ENCODE data around the gene ZNF79.

The ZNF79 gene

GRCh38 chr9:127423934-127424675 lies at the start of gene ZNF79:
ZNF79 (plus strand) TSS chr9:127424382; CDS start chr9:127424788, 406 bp downstream.
- TF ChIP-seq ZNF274 (IDR thresholded peaks at IDR 0.05; ENCODE audit: low read depth, low read length), result no peak
- peak within 1 kb of the TSS; percentile 75 for H3K4me3 ChIP-seq (ENCODE audit: low read length)

- H3K4me3 ChIP-seq (ENCODE audit: low read length), result no peak overlapping the region
- TF ChIP-seq ZNF274 (IDR thresholded peaks at IDR 0.05; ENCODE audit: low read depth, low read length), result no peak
Observed at GRCh38 chr9:127380479-127380878, 43.7 kb upstream of the ZNF79 start.

- H3K4me3 ChIP-seq (ENCODE audit: low read length), result no peak overlapping the region
- TF ChIP-seq ZNF274 (IDR thresholded peaks at IDR 0.05; ENCODE audit: low read depth, low read length), result no peak
Observed at GRCh38 chr9:127382541-127382940, 41.6 kb upstream of the ZNF79 start.

DNA sequence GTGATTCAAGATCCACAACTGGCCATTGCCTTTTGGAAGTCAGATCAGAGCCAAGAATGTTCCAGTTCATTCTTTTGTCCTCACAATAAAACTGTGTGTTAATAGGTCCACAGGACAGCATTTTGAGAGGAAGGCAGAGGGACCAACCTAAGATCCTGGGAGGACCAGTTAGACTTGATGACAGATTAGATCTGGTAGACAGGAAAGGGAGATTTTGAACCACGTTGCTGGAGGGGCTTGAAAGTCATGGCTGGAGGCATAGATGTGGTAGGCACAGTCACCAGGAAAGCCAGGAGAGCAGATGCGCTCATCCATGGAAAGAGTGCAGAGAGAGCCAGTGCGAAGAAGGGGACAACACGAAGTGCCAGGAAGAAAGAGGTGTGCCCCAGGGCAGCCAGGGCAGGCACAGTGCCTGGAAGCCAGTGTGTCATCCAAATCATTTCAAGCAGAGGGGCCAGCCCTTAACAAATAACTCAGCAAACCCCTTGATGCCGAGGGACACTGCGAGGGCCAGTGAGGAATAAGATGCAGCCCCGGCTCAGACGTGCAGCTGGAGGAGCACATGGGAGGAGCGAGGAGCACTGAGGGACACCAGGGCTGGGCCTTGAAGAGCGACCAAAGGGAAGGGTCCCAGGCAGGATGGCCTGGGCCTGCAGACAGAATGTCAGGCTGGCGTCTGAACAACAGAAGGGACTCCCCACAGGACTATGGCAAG lies 40.0 kb upstream of the ZNF79 start:
- no peak overlapping the region for H3K4me3 ChIP-seq (ENCODE audit: low read length)
- no peak for TF ChIP-seq ZNF274 (IDR thresholded peaks at IDR 0.05; ENCODE audit: low read depth, low read length)

GRCh38 chr9:127384901-127385300 lies 39.3 kb upstream of the ZNF79 start:
- no peak overlapping the region for H3K4me3 ChIP-seq (ENCODE audit: low read length)
- TF ChIP-seq ZNF274 (IDR thresholded peaks at IDR 0.05; ENCODE audit: low read depth, low read length), result no peak

DNA sequence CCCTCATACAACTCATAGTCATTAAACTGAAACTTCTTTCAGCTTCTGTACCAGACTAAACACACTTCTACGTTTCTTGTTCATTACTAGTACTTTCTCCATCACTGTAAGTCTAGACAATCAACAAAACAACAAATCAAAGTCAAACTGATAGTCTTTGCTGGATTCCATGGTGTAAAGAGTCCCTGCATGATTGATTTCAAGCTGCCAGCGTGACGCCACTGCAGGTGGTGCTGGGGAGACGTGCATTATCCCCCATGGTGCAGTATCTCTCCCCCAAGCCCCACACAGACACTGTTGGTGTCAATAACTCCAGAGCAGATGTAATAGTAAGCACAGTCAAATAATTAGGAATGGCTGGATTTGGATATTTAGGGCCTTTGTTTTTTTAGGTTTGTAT lies 37.9 kb upstream of the ZNF79 start:
- no peak for TF ChIP-seq ZNF274 (IDR thresholded peaks at IDR 0.05; ENCODE audit: low read depth, low read length)

GRCh38 chr9:127386981-127387380 lies 37.2 kb upstream of the ZNF79 start:
- no peak for TF ChIP-seq ZNF274 (IDR thresholded peaks at IDR 0.05; ENCODE audit: low read depth, low read length)
- H3K4me3 ChIP-seq (ENCODE audit: low read length), result no peak overlapping the region

More for the DNA sequence above, 37.9 kb upstream of the ZNF79 start:
- no peak overlapping the region for H3K4me3 ChIP-seq (ENCODE audit: low read length)

GRCh38 chr9:127388037-127388855 lies 35.9 kb upstream of the ZNF79 start:
- TF ChIP-seq ZNF274 (IDR thresholded peaks at IDR 0.05; ENCODE audit: low read depth, low read length), result no peak
- no peak overlapping the region for H3K4me3 ChIP-seq (ENCODE audit: low read length)

DNA sequence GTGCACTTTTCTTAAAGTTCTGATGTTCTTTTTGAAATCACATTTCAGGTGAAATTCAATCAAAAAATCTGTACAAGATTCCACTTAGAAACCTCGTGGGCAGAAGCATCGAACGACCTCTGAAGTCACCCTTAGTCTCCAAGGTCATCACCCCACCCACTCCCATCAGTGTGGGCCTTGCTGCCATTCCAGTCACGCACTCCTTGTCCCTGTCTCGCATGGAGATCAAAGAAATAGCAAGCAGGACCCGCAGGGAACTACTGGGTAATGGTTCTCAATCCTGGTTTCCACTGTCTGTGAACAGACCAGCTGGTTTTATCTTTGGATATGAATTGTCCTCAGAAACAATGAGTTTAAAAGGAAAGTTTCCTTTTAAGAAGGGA lies 35.3 kb upstream of the ZNF79 start:
- no peak for TF ChIP-seq ZNF274 (IDR thresholded peaks at IDR 0.05; ENCODE audit: low read depth, low read length)
- H3K4me3 ChIP-seq (ENCODE audit: low read length), result no peak overlapping the region

GRCh38 chr9:127389381-127390247 lies 34.6 kb upstream of the ZNF79 start:
- TF ChIP-seq ZNF274 (IDR thresholded peaks at IDR 0.05; ENCODE audit: low read depth, low read length), result no peak
- no peak overlapping the region for H3K4me3 ChIP-seq (ENCODE audit: low read length)

DNA sequence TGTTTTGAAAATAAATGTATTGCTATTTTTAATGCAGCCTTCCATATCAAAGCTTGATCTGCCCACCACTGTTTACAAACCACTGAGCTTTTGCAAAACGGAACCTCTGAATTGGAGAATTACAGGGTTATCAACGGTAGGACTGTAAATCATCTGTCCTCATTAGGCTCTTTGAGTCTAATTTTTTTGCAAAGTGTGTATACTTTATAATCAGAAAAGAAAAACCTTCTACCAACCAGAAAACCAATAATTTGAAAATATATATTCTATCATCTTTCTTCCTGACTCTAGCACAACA lies 34.0 kb upstream of the ZNF79 start:
- no peak for TF ChIP-seq ZNF274 (IDR thresholded peaks at IDR 0.05; ENCODE audit: low read depth, low read length)
- no peak overlapping the region for H3K4me3 ChIP-seq (ENCODE audit: low read length)

- no peak for TF ChIP-seq ZNF274 (IDR thresholded peaks at IDR 0.05; ENCODE audit: low read depth, low read length)
- H3K4me3 ChIP-seq (ENCODE audit: low read length), result no peak overlapping the region
Observed at GRCh38 chr9:127390563-127390962, 33.6 kb upstream of the ZNF79 start.

DNA sequence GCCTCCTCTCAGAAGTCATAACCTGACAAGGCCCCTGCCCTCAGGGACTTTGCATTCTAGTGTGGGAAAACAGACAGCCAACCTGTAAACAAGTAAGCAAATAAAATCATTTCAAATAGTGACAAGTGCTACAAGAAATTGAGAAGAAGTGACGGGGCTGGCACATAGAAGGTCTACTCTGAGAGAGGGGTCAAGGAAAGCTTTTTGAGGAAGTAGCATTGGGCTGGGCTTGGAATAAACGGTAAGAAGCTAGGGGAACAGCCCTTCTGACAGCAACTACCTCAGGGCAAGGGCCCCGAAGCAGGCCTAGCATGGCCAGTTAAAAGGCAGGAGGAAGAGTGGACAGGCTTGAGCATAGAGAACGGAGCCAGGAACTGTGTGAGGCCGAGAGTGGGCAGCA lies 32.0 kb upstream of the ZNF79 start:
- no peak overlapping the region for H3K4me3 ChIP-seq (ENCODE audit: low read length)
- no peak for TF ChIP-seq ZNF274 (IDR thresholded peaks at IDR 0.05; ENCODE audit: low read depth, low read length)

DNA sequence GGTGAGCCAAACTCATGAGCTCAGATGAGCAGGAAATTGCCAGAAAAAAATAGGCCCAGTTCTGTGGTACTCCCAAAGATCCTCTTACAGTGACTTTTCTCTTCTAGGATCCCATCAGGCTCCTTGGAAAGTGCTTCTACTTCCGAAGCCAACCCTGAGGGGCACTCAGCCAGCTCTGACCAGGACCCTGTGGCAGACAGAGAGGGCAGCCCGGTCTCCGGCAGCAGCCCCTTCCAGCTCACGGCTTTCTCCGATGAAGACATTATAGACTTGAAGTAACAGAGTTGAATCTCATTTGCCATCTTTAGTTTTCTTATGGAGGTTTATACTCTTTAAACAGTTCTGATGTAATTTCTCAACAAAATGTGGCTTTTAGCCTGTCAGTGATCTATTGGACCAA lies 31.2 kb upstream of the ZNF79 start:
- H3K4me3 ChIP-seq (ENCODE audit: low read length), result no peak overlapping the region
- no peak for TF ChIP-seq ZNF274 (IDR thresholded peaks at IDR 0.05; ENCODE audit: low read depth, low read length)

Measured in GM08714 (cell line).